Activated CD4-positive, alpha-beta T cell treated with anti-CD3 and anti-CD28 coated beads for 48 hours (primary cell): Measurements from ENCODE around the gene FZR1.
"Not testable (repeated sequence)": the region's sequence is repeated elsewhere in the genome, so short reads cannot be mapped to it uniquely, and the experiment has no call there.

Experiments
- DNase-seq: peaks from one replicate; pipeline ENCODE4 v3.0.0-alpha.2; 2020

The FZR1 gene

DNA sequence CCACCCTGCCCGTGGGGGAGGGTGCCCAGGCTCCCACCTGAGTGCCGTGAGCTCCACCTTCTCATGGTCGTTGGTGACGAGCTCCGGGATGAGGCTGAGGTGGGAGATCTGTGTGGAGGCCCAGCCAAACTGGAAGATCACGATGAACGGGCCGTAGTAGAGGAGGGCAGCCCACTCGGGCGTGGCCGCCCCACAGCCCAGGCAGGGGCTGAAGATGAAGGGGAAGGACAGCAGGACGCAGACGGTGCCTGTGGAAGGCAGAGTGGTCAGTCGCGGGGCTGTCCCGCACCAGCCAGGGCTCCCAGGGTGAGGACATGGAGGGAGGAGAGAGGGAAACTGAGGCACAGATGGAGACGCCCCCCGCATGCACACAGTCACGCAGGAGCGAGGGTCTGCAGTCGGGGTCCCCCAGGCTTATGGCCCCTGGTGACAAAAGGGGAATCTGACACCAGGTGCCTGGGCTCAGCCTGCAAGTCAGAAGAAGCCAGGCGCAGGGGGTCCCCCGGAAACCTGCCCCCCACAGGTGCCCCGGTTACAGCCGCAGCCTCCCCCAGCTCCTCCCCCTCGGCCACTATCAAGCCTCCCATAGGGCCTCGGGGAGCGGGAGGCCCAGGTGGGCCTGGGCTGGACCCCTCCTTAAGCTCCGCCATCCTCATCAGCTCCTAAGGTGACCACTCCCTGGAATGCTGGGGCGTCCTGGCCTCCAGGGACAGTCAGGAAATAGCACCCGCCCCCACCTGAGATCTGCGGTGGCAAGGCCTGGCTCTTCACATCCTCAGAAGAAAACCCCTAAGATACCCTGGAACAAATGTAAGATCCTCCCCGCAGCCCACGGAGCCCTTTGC lies 45.1 kb downstream of the FZR1 start:
- DNase-seq, result no peak

DNA sequence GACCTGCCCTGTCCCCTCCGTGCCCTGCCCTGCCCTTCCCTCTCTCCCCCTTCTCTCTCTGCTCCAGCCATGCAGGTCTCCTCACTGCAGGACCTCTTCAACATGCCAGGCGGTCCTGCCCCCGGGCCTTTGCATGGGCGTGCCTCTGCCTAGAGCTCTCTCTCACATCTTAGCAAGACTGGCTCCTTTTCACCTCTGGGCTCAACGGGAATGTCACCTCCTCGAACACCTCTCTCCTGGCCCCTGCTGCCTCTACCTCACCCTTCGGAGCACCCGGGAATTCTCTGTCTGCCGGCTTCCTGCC lies 45.6 kb downstream of the FZR1 start:
- DNase-seq, result no peak

DNA sequence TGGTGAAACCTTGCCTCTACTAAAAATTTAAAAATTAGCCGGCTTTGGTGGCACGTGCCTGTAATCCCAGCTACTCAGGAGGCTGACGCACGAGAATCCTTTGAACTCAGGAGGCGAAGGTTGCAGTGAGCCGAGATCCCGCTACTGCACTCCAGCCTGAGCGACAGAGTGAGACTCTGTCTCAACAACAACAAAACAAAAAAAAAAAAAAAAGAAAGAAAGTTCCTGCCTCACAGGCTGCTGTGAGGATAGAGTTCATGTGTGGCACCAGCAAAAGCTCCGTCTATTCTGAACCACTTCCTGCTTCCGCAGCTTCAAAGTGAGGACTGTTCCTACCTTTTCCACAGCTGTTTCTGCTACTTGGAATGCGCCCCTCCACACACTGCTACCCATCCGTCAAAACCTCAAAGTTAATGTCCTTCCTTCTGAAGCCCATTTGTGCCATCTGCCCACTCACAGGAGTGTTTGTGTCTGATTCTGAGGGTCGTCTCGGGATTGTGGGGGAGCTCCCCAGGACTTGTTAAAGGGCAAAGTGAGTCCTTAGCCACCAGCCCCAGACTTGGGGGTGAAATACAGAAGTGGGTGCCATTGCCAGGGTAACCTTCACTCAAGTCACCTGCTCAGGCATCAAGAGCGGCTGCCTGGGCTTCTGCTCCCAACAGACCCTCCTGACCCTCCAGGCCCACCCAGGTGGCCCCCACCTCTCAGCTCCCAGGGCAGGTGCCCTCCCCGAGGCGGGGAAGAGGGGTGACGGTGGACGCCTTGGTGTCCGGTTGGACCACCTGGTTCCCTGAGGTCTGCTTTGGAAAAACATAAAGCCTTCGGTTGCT lies 48.4 kb downstream of the FZR1 start:
- DNase-seq, result no peak

DNA sequence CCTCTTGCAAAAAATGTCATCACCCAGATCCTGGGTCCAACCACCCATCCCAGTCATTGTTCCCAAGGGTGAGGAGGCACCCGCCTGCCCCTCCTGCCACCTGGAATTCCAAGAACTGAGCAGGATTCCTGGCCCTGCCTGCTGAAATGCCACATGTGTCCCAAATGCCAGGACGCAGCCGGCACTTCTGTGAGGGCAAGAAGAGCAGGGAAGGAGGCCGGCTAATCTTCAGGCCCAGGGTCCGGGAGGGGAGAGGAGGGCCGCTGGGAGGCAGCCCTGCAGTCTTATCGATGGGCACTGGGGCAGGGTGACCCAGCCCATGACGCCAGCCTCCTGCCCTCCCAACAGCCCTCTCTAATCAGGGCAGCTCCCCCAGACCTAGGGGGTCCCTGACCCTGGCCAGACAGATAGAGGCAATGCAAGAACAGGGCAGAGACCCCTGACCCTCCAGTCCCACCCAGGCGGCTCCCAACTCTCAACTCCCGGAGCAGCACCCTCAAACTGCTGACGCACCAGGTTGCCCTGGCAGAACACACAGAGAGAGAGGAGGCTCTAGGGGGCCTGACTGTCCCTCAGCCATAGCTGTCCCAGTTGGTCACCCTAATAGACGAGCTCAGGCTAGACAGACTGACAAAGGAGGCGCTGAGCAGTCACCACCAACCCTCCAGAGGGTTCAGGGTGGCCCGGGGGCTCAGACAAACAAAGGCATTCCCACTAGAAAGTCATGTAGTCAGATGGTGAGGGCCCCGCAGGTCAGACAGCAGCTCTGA lies 49.7 kb downstream of the FZR1 start:
- no peak for DNase-seq

DNA sequence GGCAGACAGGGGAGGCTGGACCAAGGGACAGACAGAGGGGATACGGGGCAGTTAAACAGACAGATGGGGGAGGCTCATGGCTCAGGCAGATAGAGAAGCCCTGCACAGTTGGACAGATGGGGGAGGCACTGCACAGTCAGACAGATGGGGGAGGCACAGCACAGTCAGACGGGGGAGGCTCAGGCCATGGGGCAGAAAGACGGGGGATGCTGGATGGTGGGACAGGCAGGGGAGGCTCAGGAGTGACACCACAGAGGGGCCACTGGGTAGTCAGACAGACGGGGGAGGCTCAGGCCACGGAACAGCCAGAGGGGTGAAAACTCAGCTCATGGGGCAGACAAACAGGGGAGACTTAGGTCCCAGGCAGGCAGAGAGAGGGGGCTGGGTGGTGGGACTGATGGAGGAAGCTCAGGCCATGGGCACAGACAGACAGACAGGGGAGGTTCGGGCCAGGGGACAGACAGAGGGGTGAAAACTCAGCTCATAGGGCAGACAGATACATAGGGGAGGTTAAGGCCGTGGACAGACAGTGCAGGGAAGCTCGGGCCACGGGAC lies 50.4 kb downstream of the FZR1 start:
- no peak for DNase-seq

DNA sequence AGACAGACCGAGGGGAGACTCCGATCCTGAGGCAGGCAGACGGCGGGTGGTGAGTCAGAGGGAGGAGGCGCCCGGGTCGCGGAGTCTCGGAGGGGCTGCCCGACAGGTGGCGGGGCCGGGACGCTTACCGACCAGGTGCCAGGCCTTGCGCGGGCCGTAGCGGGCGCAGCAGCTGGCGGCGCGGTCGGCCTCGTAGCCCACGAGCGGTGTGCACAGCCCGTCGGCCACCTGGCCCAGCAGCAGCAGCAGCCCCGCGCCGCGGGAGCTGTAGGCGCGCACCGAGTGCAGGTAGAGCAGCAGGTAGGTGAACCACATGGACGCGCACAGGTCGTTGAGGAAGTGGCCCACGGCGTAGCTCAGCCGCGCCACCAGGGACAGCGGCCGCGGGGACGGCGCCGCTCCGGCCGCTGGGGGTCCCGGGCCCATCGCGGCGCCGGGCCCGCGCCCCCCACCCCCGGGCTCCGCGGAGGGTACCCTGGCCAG lies 50.9 kb downstream of the FZR1 start:
- DNase-seq, result peak; percentile 72

DNA sequence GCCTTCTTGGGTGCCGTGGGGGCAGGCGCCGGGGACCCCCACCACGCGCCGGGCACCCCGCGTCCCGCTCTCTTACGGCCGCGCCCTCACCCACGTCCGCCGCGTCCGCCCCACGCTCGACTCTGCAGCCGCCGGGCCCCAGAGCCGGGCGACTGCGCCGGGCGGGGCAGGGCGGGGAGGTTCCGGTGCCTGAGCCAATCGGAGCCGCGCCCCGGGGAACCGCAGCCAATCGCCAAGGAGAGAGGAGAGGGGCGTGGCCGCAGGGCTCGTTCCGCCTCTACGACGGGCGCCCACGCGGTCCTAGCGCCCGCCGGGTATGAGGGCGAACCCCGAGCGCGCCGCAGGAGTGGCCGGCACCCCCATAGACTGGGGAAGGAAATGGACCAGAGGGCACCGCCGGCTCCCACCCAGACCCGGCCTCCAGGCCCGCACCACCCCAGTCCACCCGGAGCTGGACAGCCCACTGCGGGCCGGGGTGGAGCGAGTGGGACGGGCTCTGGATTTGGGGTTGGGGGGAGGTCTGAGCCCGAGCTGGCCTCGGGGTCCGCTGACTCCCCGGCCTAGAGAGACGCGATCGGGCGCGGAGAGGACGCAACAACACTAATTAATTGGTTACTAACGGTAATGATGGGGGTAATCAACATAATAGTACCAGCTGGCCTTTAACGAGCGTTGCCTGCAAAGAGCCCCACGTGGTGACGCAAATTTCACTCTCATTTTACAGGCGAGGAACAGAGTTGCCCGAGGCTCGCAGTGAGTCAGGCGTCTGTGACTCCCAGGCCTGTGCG lies 51.5 kb downstream of the FZR1 start, which contains the start of gene MFSD12:
Gene MFSD12 (minus strand): TSS at position 126 of the 788 bp plus-strand sequence. CDS start 183 bp downstream, outside the sequence.
- DNase-seq, result peak; percentile 97

DNA sequence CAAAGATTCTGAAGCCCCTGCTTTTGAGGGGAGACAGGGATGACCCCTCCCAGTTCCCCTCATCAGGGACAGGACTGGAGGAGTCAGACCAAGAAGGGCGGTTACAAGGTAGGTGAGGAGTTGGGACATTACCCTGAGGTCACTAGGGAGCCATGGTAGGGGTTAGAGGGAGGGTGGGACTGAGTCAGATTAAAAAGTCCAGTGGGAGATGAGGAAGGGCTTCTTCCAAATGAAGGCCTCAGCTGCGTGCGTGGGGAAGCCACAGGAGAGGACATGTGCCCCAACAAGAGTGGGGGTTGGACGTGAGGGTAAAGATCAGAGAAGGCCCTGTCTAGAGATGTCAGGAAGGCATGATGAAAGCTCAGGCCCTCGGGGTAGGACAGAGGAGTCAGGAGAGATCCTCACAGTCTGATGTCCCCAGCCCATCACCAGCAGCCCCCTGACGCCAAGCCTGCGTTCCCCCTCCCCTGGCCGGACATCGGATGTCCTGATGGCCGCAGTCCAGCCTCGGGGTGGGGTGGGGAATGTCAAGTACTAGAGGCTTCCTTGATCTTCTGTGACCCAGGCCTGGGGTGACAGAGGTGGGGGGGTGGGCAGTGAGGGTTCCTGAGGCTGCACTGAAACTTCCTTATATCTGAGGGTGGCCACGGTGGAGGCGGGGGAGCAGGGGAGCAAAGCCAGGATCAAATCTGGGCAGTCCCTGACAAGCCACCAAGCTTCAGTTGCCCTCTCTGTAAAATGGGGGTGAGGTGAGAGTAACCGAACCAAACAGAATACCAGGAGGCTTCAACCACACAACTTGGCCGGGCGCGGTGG lies 57.8 kb downstream of the FZR1 start:
- DNase-seq, result no peak

DNA sequence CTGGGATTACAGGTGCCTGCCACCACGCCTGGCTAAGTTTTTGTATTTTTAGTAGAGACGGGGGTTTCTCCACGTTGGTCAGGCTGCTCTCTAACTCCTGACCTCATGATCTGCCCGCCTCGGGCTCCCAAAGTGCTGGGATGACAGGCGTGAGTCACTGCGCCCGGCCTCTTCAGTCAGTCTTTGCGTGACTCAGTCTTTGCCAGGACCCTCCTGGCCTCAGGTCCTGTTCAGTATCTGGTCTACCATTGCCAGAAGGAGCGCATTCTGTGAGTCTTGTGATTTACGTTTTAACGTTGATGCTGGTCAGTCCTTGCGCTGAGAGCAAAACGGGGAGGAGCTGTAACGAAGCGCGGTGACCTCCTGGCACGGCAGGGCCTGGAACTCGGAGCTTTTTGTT lies 59.0 kb downstream of the FZR1 start:
- no peak for DNase-seq

DNA sequence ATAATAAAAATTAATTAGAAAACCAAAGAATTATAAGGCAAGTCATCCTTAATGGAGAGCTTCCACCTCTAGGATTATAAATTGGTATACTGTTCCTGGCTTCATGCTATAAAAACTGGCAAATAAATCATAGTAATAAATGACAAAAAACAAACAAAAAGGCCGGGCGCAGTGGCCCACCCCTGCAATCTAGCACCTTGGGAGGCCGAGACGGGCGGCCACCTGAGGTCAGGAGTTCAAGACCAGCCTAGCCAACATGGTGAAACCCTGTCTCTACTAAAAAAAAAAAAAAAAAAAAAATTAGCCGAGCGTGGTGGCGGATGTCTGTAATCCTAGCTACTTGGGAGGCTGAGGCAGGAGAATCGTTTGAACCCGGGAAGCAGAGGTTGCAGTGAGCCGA lies 63.9 kb downstream of the FZR1 start:
- DNase-seq, result not testable (repeated sequence)

DNA sequence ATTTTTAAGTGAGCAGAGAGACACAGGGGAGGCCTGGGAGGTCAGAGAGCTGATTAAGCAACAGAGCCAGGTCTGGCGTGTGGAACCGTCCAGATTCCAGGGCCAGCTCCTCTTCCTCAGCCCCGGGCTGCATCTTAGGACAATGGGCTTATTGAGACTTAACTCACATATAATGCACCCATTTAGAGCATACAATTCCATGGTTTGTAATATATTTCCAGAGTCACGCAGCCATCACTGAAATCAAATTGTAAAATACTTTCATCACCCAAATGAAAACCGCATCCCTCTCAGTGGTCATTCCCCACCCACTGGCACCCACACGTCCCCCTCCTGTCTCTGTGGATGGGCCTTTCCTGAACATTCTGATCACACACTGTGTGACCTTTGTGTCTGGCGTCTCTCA lies 64.5 kb downstream of the FZR1 start:
- DNase-seq, result no peak

DNA sequence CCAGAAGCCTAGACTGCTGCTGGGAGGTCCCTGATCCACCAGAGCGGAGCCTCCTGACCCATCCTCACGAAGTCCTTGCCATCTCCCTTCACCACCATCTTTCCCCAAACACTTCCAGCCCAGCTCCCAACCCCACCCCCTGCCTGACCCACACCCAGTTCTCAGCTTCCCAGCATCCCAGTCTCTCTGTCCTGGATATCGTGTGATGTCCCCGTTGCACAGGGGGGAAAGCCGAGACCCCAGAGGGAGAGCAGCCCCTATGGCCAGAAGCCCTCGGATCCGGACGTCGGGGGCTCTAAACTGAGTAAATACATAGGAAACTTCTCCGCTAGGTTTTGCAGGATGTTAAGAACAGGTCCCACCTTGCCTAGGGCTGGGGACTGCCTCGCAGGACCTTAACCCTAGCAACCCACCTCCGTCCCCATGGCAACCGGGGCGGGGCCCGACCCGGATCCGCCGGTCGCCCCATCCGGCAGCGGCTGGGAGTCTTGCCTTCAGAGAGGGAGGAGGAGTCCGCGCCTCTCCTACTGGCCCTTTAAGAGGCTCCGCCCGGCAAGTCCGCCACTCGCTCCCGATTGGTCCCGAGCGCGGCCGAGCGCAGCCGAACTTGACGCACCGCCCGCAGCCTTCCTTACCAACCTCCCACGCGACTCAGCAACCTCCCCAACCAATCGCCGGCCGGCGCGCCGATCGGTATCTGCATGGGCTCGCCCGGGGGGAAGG lies 66.2 kb downstream of the FZR1 start:
- peak; percentile 100 for DNase-seq

DNA sequence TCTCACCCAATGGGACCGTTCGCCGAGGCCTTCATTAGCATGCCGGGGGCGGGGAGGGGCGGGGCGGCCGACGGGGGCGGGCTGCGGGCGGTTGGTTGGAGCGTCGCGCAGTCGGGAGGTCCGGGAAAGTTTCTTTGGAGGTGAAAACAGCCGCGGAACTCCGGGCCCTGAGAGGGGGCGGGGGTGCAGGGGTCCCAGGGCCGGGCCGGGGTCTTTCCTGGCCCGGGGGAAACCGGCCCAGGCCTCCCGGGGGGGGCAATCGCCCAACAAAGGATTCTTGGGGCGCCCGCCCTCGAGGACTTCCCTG lies 66.7 kb downstream of the FZR1 start, which contains the start of gene HMG20B:
Gene HMG20B (plus strand): TSS at position 90 of the 307 bp plus-strand sequence. CDS start 366 bp downstream, outside the sequence.
- no peak for DNase-seq

DNA sequence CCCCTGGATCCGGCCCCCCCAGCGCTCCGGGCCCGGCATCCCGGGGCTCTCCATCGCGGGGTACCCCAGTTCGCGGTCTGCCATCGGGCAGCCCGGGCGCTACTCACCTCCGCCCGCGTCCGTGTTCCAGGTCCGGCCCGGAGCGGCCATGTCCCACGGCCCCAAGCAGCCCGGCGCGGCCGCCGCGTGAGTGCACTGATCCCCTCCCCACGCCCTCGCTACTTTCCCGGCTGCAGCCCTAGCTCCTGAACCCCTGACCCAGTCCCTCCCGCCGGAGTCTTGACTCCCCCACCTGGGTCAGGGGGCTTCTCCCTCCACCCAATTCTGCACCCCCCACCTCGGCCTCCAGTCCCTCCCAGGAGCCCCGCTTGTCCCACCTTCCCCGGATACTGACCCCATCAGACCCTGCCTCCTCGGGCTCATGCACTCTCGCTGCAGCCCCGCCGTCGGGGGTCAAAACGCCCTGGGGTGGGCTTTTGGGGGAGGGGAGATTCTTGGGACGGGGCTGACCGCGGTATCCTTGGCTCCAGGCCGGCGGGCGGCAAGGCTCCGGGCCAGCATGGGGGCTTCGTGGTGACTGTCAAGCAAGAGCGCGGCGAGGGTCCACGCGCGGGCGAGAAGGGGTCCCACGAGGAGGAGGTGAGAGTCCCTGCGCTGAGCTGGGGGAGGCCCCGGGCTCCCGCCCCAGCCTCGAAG lies 67.2 kb downstream of the FZR1 start:
- peak; percentile 42 for DNase-seq

DNA sequence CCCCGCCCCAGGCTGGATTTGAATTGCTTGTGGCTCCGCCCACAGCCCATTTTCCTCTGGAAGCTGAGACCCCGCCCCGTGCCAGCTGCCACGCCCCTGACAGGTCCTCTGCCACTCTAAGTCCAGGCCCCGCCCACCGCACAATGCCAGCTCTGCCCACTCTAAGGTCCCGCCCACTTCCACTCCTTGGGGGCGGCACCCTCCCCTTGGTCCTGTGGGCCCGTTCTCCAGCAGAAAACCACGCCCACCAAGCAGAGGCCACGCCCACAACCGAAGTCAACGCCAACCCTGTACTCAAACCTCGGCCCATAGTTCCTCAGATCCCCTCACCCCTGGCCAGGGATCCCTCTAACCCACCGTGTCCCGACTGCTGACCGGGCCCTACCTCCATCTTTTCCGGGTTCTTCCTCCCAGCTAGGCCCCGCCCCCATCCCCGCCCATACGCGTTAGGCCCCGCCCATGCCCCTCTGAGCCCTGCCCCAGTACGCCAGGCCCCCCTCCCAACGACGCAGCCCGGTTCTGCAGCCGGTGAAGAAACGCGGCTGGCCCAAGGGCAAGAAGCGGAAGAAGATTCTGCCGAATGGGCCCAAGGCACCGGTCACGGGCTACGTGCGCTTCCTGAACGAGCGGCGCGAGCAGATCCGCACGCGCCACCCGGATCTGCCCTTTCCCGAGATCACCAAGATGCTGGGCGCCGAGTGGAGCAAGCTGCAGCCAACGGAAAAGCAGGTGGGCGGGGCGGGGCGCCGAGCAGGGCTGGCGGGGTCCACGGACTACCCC lies 67.9 kb downstream of the FZR1 start:
- peak; percentile 99 for DNase-seq

DNA sequence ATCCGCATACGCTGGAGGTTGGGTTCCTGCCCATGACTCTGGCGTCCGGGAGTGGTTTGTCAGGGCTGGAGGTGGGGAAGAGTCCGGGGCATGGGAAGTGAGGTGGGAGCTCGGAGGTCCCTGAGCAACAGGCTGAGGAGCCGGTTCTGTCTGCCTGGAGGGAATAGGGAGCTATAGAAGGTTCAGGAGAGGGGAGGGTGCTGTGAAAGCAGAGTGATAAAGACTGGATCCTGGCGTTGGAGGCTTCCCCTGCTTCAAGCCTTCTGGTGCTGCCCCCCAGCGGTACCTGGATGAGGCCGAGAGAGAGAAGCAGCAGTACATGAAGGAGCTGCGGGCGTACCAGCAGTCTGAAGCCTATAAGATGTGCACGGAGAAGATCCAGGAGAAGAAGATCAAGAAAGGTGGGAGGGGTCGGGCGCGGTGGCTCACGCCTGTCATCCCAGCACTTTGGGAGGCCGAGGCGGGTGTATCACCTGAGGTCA lies 69.2 kb downstream of the FZR1 start:
- DNase-seq, result peak; percentile 41

DNA sequence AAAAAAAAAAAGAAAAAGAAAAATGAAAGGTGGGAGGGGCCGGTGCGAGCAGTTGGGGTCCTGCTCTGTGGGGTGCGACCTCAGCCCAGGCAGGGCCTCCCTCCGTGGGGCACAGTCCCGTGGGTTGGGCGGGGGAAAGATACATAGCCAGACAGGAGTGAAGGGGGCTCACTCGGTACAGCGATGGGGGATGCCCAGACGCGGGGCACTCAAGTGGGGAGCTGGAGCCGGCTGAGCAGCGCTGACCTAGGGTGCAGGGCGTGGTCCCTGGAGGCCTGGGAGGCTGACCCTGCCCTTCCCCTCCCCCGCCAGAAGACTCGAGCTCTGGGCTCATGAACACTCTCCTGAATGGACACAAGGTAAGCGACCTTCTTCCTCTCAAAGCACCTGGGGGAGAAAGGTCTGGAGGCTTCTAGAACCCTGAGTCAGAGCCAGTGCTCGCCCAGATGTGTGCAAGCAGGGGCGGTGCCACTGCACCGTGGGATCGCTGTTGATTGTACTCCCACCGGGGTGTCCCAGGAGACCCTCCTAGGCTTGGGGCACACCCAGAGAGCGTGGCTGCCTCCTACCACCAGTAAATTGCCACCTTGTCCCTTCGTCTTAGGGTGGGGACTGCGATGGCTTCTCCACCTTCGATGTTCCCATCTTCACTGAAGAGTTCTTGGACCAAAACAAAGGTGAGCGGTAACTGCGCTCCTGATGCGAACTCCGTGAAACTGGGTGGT lies 70.0 kb downstream of the FZR1 start:
- DNase-seq, result no peak
